K562 (cell line): ENCODE measurements around the gene CREM. TPM values are rescaled to one million over a fixed set of nuclear protein-coding genes. Genes with fewer than 3 reads are reported as not detected.

Experiments used
- ATAC-seq: fragments of 200-7000 bp; cut with Tn5 transposase; 3 replicates; pipeline ENCODE4 v1.9.1; 2020; ENCODE audit warnings: moderate library complexity
- BruUV-seq: library from RNA; stranded (reverse); fragments of 400-500 nt; replicated peaks from 2 replicates; lab custom pipeline; 2021; lab: Mats Ljungman, UMichigan
- CTCF ChIA-PET: fragments of 300-600 bp; formaldehyde crosslinking; extraction: SDS; loops from one replicate; lab custom pipeline; 2021; ENCODE audit warnings: low intra/inter-chr PET ratio; lab: Yijun Ruan, JAX
- POLR2A ChIA-PET: fragments of 300-600, 350-650 bp; sonication (Branson Sonifier 250); formaldehyde crosslinking; extraction: SDS; loops from one replicate; lab custom pipeline; 2021; ENCODE audit warnings: antibody characterized with exemption, inconsistent platforms; lab: Yijun Ruan, JAX
- DNase-seq, 4 experiments: peaks; one replicate each; pipeline versions ENCODE4 v3.0.0 to v3.0.0-alpha.2; 2011 to 2018; ENCODE audit warnings: low spot score in 3 of 4, mixed read lengths in 3 of 4; ENCODE audit errors: extremely low read depth in 1 of 4
- FAIRE-seq: peaks from 2 replicates; lab custom pipeline; 2011; peaks lifted over from hg19 to GRCh38; lab: Jason Lieb, UNC
- H2AFZ ChIP-seq: 2 replicates; pipeline ENCODE4 v1.6.0; 2011; ENCODE audit warnings: low read depth, low read length, control low read depth, inconsistent platforms
- H3K27ac ChIP-seq: fragments of 200-600 bp; 3 replicates; pipeline ENCODE4 v1.8.0; 2011; ENCODE audit warnings: low read depth, mild to moderate bottlenecking, control low read depth, inconsistent platforms, low read length, moderate library complexity, mixed read lengths; ENCODE audit errors: extremely low read depth
- H3K27me3 ChIP-seq, 2 experiments: fragments of 300-600 bp in 1 of 2; 2 replicates in 1 of 2; 3 replicates in 1 of 2; pipeline versions ENCODE4 v1.6.0 to v1.8.0; 2011; ENCODE audit warnings: inconsistent platforms in 2 of 2, low read length in 2 of 2, mild to moderate bottlenecking in 1 of 2, mixed read lengths in 1 of 2, moderate library complexity in 1 of 2; ENCODE audit not compliant: control insufficient read depth in 2 of 2, insufficient read depth in 2 of 2
- H3K36me3 ChIP-seq: fragments of 300-600 bp; 3 replicates; pipeline ENCODE4 v1.8.0; 2011; ENCODE audit warnings: mild to moderate bottlenecking, low read length, inconsistent platforms; ENCODE audit not compliant: control insufficient read depth, insufficient read depth
- H3K4me1 ChIP-seq, 2 experiments: fragments of 200-600 bp in 1 of 2; replicated peaks in 1 of 2; 2 replicates in 1 of 2; 3 replicates in 1 of 2; pipeline versions ENCODE4 v1.5.1 to v1.8.0; 2011; ENCODE audit warnings: inconsistent platforms in 2 of 2, low read length in 2 of 2, mild to moderate bottlenecking in 1 of 2, mixed read lengths in 1 of 2, moderate library complexity in 1 of 2; ENCODE audit not compliant: control insufficient read depth in 2 of 2, insufficient read depth in 2 of 2
- H3K4me2 ChIP-seq: 2 replicates; pipeline ENCODE4 v1.6.1; 2011; ENCODE audit warnings: low read length, control low read depth, inconsistent platforms, mixed read lengths; ENCODE audit not compliant: insufficient read depth
- H3K4me3 ChIP-seq: fragments of 200-600 bp; sonication (generic), shearing (Covaris generic); 2 replicates; pipeline ENCODE4 v1.5.1; 2016; ENCODE audit warnings: control low read depth, inconsistent platforms
- H3K79me2 ChIP-seq: fragments of 200-600 bp; 3 replicates; pipeline ENCODE4 v1.8.0; 2011; ENCODE audit warnings: low read length, inconsistent platforms; ENCODE audit not compliant: control insufficient read depth, insufficient read depth
- H3K9ac ChIP-seq, 2 experiments: 2 replicates each; pipeline versions ENCODE4 v1.6.0 to v1.6.1; 2011; ENCODE audit warnings: low read depth in 2 of 2, low read length in 2 of 2, control low read depth in 1 of 2, inconsistent platforms in 1 of 2, mild to moderate bottlenecking in 1 of 2, mixed read lengths in 1 of 2; ENCODE audit not compliant: insufficient read depth in 1 of 2
- H3K9me1 ChIP-seq: one replicate; pipeline ENCODE4 v1.6.0; 2011; ENCODE audit warnings: inconsistent platforms, mild to moderate bottlenecking, low read length, moderate library complexity; ENCODE audit not compliant: control insufficient read depth, insufficient read depth
- H3K9me3 ChIP-seq: replicated peaks from 2 replicates; pipeline ENCODE4 v1.5.1; 2011; ENCODE audit warnings: low read depth, low read length, inconsistent platforms; ENCODE audit not compliant: control insufficient read depth, insufficient read depth
- H4K20me1 ChIP-seq: replicated peaks from 2 replicates; pipeline ENCODE4 v1.6.1; 2011; ENCODE audit warnings: low read length, inconsistent platforms, mixed read lengths; ENCODE audit not compliant: control insufficient read depth, insufficient read depth
- HMG20A ChIP-seq: fragments of 450-650 bp; formaldehyde crosslinking; conservative IDR thresholded peaks from 2 replicates; pipeline ENCODE4 v1.4.0; 2020; ENCODE audit warnings: mild to moderate bottlenecking, mixed read lengths
- ZNF583 ChIP-seq: fragments of 250-450 bp; sonication (Bioruptor Pico); IDR thresholded peaks from 2 replicates; pipeline ENCODE4 v1.4.0; 2020
- WGBS: fragments of 100-300 bp; shearing (Covaris generic); methylation state at CpG from one replicate; pipeline ENCODE4 v1.1.6; 2016; ENCODE audit warnings: low coverage, mixed read lengths; ENCODE audit not compliant: insufficient coverage; ENCODE audit errors: missing lambda C conversion rate; 5-methylcytosine and 5-hydroxymethylcytosine counted together
- in situ Hi-C: fragments of 300-500 bp; cut with MboI; formaldehyde crosslinking; loops from 4 replicates; pipeline ENCODE4 v1.15.0; 2018; ENCODE audit warnings: inconsistent platforms, mixed read lengths
- intact Hi-C: fragments of 100-400 bp; cut with micrococcal nuclease; formaldehyde crosslinking; loops from 2 replicates; pipeline ENCODE4 v1.14.2; 2022
- polyA plus RNA-seq, 8 experiments: library from polyadenylated mRNA; depleted of rRNA in 4 of 8; stranded (reverse) in 5 of 8; unstranded in 3 of 8; fragments of >200 nt; fragmentation: Nextera tagmentation in 2 of 8; fragmentation: Illumina TruSeq in 1 of 8; extraction: Ambion mirVana in 2 of 8; extraction: Trizol in 1 of 8; gene quantifications; 2 replicates each; pipeline versions ENCODE4 v1.2.1 to v1.2.3, GENCODE V29; 2011 to 2014; ENCODE audit warnings: inconsistent platforms in 1 of 8, missing spikeins in 1 of 8
- total RNA-seq, 7 experiments: library from RNA; depleted of rRNA in 6 of 7; stranded (reverse); fragments of >200 nt in 6 of 7; fragmentation: Illumina TruSeq in 2 of 7; extraction: Trizol in 2 of 7; gene quantifications; 2 replicates each; pipeline versions ENCODE4 v1.2.1 to v1.2.3, GENCODE V29; 2011 to 2021; ENCODE audit warnings: low replicate concordance in 1 of 7
- TF ChIP-seq, protein P1 (sequence below): sonication (generic); formaldehyde crosslinking; IDR thresholded peaks from 2 replicates; pipeline ENCODE4 v1.8.1; 2023; ENCODE audit warnings: mild to moderate bottlenecking, missing genetic modification reagents
- TF ChIP-seq, protein P2 (sequence below): fragments of 450-650 bp; IDR thresholded peaks from 2 replicates; pipeline ENCODE4 v1.6.1; 2018; ENCODE audit warnings: mild to moderate bottlenecking, low read depth; ENCODE audit not compliant: partially characterized antibody

Gene CREM
- total and polyA plus RNA-seq, 9 of the 15 experiments (the other 6 are each of a cell fraction or from before 2014, with no cell fraction given) = 39.1 to 70.2 (median 48.3) TPM

DNA sequence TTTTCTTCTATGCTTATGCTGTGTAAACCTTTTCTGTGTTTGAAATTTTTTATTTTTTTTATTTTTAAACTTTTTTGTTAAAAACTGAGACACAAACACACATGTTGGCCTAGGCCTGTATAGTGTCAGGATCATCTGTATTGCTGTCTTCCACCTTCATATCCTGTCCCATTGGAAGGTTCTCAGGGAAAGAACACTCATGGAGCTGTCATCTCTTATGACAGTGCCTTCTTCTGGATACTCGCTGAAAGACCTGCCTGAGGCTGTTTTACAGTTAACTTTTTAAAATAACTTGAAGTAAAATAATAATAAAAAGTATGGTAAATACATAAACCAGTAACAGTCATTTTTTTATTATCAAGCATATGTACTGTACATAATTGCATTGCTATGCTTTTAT, 34.1 kb downstream of the CREM start:
- Histone ChIP-seq H3K79me2 (no peaks in the 10 kb centered on the region), H3K4me3 (no peak overlapping the region), H3K9ac (no peak overlapping the region), H3K27ac (no peak overlapping the region), H2AFZ (no peak overlapping the region), H3K9me3 (no peaks in the 10 kb centered on the region), H3K27me3 (no peaks in the 10 kb centered on the region), H3K9me1 (no peaks in the 10 kb centered on the region), H3K4me2 (no peak overlapping the region), H3K36me3 (no peaks in the 10 kb centered on the region), H3K4me1 (no peaks in the 10 kb centered on the region), H4K20me1 (no peaks in the 10 kb centered on the region)
- intact Hi-C loops (no loop called here), in situ Hi-C loops (no loop called here)
- no peak for DNase-seq
- no peak for FAIRE-seq
- WGBS = 75% methylated on average over 1 of the region's 1 CpG
- no TSS peak for BruUV-seq
- TF ChIP-seq, protein P1, sequence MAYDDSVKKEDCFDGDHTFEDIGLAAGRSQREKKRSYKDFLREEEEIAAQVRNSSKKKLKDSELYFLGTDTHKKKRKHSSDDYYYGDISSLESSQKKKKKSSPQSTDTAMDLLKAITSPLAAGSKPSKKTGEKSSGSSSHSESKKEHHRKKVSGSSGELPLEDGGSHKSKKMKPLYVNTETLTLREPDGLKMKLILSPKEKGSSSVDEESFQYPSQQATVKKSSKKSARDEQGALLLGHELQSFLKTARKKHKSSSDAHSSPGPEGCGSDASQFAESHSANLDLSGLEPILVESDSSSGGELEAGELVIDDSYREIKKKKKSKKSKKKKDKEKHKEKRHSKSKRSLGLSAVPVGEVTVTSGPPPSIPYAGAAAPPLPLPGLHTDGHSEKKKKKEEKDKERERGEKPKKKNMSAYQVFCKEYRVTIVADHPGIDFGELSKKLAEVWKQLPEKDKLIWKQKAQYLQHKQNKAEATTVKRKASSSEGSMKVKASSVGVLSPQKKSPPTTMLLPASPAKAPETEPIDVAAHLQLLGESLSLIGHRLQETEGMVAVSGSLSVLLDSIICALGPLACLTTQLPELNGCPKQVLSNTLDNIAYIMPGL (CRISPR knock-in tag) = no peak
- TF ChIP-seq, protein P2, sequence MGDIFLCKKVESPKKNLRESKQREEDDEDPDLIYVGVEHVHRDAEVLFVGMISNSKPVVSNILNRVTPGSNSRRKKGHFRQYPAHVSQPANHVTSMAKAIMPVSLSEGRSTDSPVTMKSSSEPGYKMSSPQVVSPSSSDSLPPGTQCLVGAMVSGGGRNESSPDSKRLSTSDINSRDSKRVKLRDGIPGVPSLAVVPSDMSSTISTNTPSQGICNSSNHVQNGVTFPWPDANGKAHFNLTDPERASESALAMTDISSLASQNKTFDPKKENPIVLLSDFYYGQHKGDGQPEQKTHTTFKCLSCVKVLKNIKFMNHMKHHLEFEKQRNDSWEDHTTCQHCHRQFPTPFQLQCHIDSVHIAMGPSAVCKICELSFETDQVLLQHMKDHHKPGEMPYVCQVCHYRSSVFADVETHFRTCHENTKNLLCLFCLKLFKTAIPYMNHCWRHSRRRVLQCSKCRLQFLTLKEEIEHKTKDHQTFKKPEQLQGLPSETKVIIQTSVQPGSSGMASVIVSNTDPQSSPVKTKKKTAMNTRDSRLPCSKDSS = no peak
- no peak for TF ChIP-seq ZNF583 (CRISPR knock-in tag)
- no peak for TF ChIP-seq HMG20A (CRISPR knock-in tag)
- ChIA-PET CTCF (no interaction called here), POLR2A (no interaction called here)
- no peak for ATAC-seq
